Limb (tissue), 2 donors: ENCODE measurements around the gene NCOA7.
A peak's percentile ranks its signal among the peaks of the same experiment; 100 is the strongest.
"Not testable (repeated sequence)": the region's sequence is repeated elsewhere in the genome, so short reads cannot be mapped to it uniquely, and the experiment has no call there.

Experiments
- DNase-seq, 2 donors: peaks; one replicate each; pipeline ENCODE4 v3.0.0-alpha.2; 2016; ENCODE audit errors: extremely low spot score in 2 of 2

Gene NCOA7

GRCh38 chr6:125753218-125753936, 37.4 kb upstream of the NCOA7 start:
- DNase-seq: no peak

- DNase-seq: no peak
These were observed 36.9 kb upstream of the NCOA7 start for GRCh38 chr6:125753937-125754259.

- no peak for DNase-seq
These were observed 36.2 kb upstream of the NCOA7 start for GRCh38 chr6:125754566-125754965.

GRCh38 chr6:125759184-125759902, 31.4 kb upstream of the NCOA7 start:
- no peak for DNase-seq

- DNase-seq: no peak
These were observed 30.8 kb upstream of the NCOA7 start for GRCh38 chr6:125759959-125760457.

- no peak for DNase-seq
These were observed 26.6 kb upstream of the NCOA7 start for GRCh38 chr6:125764121-125764671.

- DNase-seq: no peak
These were observed 24.8 kb upstream of the NCOA7 start for GRCh38 chr6:125765944-125766343.

GRCh38 chr6:125766641-125767040, 24.1 kb upstream of the NCOA7 start:
- DNase-seq: no peak

- DNase-seq: no peak
These were observed 21.5 kb upstream of the NCOA7 start for GRCh38 chr6:125769147-125769783.

GRCh38 chr6:125773387-125774341, 17.1 kb upstream of the NCOA7 start:
- no peak for DNase-seq

- not testable (repeated sequence) for DNase-seq
These were observed 14.5 kb upstream of the NCOA7 start for GRCh38 chr6:125776107-125776826.

GRCh38 chr6:125779924-125780539, 10.7 kb upstream of the NCOA7 start:
- DNase-seq: peak; percentile 93 to 98

GRCh38 chr6:125780540-125781313, 10.0 kb upstream of the NCOA7 start:
- peak; percentile 66 to 72 for DNase-seq

GRCh38 chr6:125781314-125781868, 9.4 kb upstream of the NCOA7 start:
- peak in 1 of 2 donors; percentile 53 for DNase-seq

- DNase-seq: no peak
These were observed 6.4 kb upstream of the NCOA7 start for GRCh38 chr6:125784365-125784764.

- no peak for DNase-seq
These were observed 3.0 kb upstream of the NCOA7 start for GRCh38 chr6:125787791-125788190.

- DNase-seq: no peak
These were observed 1.6 kb upstream of the NCOA7 start for GRCh38 chr6:125789167-125789566.

GRCh38 chr6:125789576-125790357, 993 bp upstream of the NCOA7 start:
- peak; percentile 32 to 73 for DNase-seq
